Measurements from ENCODE around the gene JAKMIP1. TPM values are rescaled to one million over a fixed set of nuclear protein-coding genes. Genes with fewer than 3 reads are reported as not detected.

JAKMIP1 gene
- total RNA-seq, 2 experiments from 2014 or later: 4.0 to 5.1 TPM

- no peak overlapping the region for H3K27ac ChIP-seq (ENCODE audit: low read depth, low read length, poor library complexity, severe bottlenecking)
- no peak overlapping the region for H3K4me3 ChIP-seq (ENCODE audit: low read depth, low read length, poor library complexity, severe bottlenecking)
- BruUV-seq (replicated peaks): no TSS peak
- H3K4me2 ChIP-seq (ENCODE audit: low read length): no peak overlapping the region
- TF ChIP-seq CTCF (conservative IDR thresholded peaks at IDR 0.05; ENCODE audit: low read length): no peak
- no peak for TF ChIP-seq EZH2phosphoT487 (IDR thresholded peaks at IDR 0.05; ENCODE audit: borderline replicate concordance, low read depth, low read length)
- DNase-seq (ENCODE audit: low spot score): no peak
- intact Hi-C loops (cut with micrococcal nuclease; ENCODE audit: unreplicated experiment): no loop called here
- H3K4me1 ChIP-seq (ENCODE audit: insufficient read depth, low read length, poor library complexity, severe bottlenecking): no peaks in the 10 kb centered on the region
- H3K9me2 ChIP-seq (ENCODE audit: insufficient read depth, low read length): no peaks in the 10 kb centered on the region
- ChIA-PET POLR2A (no interaction called here), CTCF (ENCODE audit: unreplicated experiment) (no interaction called here)
- no peaks in the 10 kb centered on the region for H3K36me3 ChIP-seq (ENCODE audit: insufficient read depth, low read length)
- H2AFZ ChIP-seq (ENCODE audit: low read length): no peak overlapping the region
- H4K20me1 ChIP-seq (ENCODE audit: insufficient read depth, low read length): no peaks in the 10 kb centered on the region
- no peaks in the 10 kb centered on the region for H3K79me2 ChIP-seq (ENCODE audit: insufficient read depth, low read depth, low read length)
- no peaks in the 10 kb centered on the region for H3K9me3 ChIP-seq (ENCODE audit: low read length)
Observed at GRCh38 chr4:6043843-6044242, 156.5 kb downstream of the JAKMIP1 start.

GRCh38 chr4:6043188-6043587 is 157.2 kb downstream of the JAKMIP1 start:
- Histone ChIP-seq H3K9me2 (ENCODE audit: insufficient read depth, low read length) (no peaks in the 10 kb centered on the region), H4K20me1 (ENCODE audit: insufficient read depth, low read length) (no peaks in the 10 kb centered on the region), H3K4me2 (ENCODE audit: low read length) (no peak overlapping the region), H3K36me3 (ENCODE audit: insufficient read depth, low read length) (no peaks in the 10 kb centered on the region), H3K4me3 (ENCODE audit: low read depth, low read length, poor library complexity, severe bottlenecking) (no peak overlapping the region), H3K27ac (ENCODE audit: low read depth, low read length, poor library complexity, severe bottlenecking) (no peak overlapping the region), H3K4me1 (ENCODE audit: insufficient read depth, low read length, poor library complexity, severe bottlenecking) (no peaks in the 10 kb centered on the region), H2AFZ (ENCODE audit: low read length) (no peak overlapping the region), H3K9me3 (ENCODE audit: low read length) (no peaks in the 10 kb centered on the region), H3K79me2 (ENCODE audit: insufficient read depth, low read depth, low read length) (no peaks in the 10 kb centered on the region)
- ChIA-PET POLR2A (no interaction called here), CTCF (ENCODE audit: unreplicated experiment) (no interaction called here)
- TF ChIP-seq EZH2phosphoT487 (IDR thresholded peaks at IDR 0.05; ENCODE audit: borderline replicate concordance, low read depth, low read length) (no peak), CTCF (conservative IDR thresholded peaks at IDR 0.05; ENCODE audit: low read length) (no peak)
- intact Hi-C loops (cut with micrococcal nuclease; ENCODE audit: unreplicated experiment): no loop called here
- BruUV-seq (replicated peaks): no TSS peak
- DNase-seq (ENCODE audit: low spot score): no peak

GRCh38 chr4:6042293-6043063 is 157.9 kb downstream of the JAKMIP1 start:
- CTCF ChIA-PET (ENCODE audit: unreplicated experiment): no interaction called here
- TF ChIP-seq EZH2phosphoT487 (IDR thresholded peaks at IDR 0.05; ENCODE audit: borderline replicate concordance, low read depth, low read length) (no peak), CTCF (conservative IDR thresholded peaks at IDR 0.05; ENCODE audit: low read length) (no peak)
- POLR2A ChIA-PET: no interaction called here
- Histone ChIP-seq H3K36me3 (ENCODE audit: insufficient read depth, low read length) (no peaks in the 10 kb centered on the region), H3K4me2 (ENCODE audit: low read length) (no peak overlapping the region), H4K20me1 (ENCODE audit: insufficient read depth, low read length) (no peaks in the 10 kb centered on the region), H3K4me1 (ENCODE audit: insufficient read depth, low read length, poor library complexity, severe bottlenecking) (no peaks in the 10 kb centered on the region), H3K4me3 (ENCODE audit: low read depth, low read length, poor library complexity, severe bottlenecking) (no peak overlapping the region), H3K27ac (ENCODE audit: low read depth, low read length, poor library complexity, severe bottlenecking) (no peak overlapping the region), H3K79me2 (ENCODE audit: insufficient read depth, low read depth, low read length) (no peaks in the 10 kb centered on the region), H3K9me2 (ENCODE audit: insufficient read depth, low read length) (no peaks in the 10 kb centered on the region), H3K9me3 (ENCODE audit: low read length) (no peaks in the 10 kb centered on the region), H2AFZ (ENCODE audit: low read length) (no peak overlapping the region)
- intact Hi-C loops (cut with micrococcal nuclease; ENCODE audit: unreplicated experiment): no loop called here
- no peak for DNase-seq (ENCODE audit: low spot score)
- no TSS peak for BruUV-seq (replicated peaks)

Measured in OCI-LY7 (cell line).